ENCODE data around the gene PGF. TPM values are rescaled to one million over a fixed set of nuclear protein-coding genes. Genes with fewer than 3 reads are reported as not detected.
A peak's percentile ranks its signal among the peaks of the same experiment; 100 is the strongest.

Gene PGF
- total and polyA plus RNA-seq, 2 of the 13 experiments (the other 11 are each of a cell fraction or from before 2014, with no cell fraction given), result 10.7 to 27.5 TPM

DNA sequence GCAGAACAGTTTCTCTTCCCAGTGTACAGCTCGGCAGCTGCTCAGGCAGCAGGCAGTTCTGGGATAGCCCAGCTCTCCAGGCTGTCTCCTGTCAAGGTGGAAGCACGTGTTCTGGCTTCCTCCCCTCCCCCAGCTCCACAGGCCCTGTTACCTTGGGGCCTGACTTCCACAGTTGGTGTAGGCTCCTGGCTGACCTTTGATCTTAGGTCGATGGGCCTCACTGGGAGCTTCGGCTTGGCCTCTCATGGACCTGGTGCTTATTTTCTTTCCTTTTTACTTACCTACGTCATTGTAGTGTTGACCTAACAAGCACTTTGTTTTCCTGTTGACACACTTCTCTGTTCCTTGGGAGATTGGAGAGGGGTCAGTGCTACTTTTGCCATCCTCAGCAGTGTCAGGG is 56.7 kb downstream of the PGF start (continued):
- TF ChIP-seq MEIS1 (CRISPR knock-in tag; IDR thresholded peaks at IDR 0.05; ENCODE audit: borderline replicate concordance), result peak; percentile 27; the same call in 1 of the 2 replicates
- no peak for TF ChIP-seq ZNF260 (CRISPR knock-in tag; IDR thresholded peaks at IDR 0.05; ENCODE audit: borderline replicate concordance, low read depth)
- TF ChIP-seq ZNF205 (CRISPR knock-in tag; IDR thresholded peaks at IDR 0.05), result 0 out of 2 replicates have a peak, but pooled peaks have one; percentile 46
- no peak for TF ChIP-seq NAIF1 (CRISPR knock-in tag; IDR thresholded peaks at IDR 0.05; ENCODE audit: borderline replicate concordance)
- TF ChIP-seq, protein P1, sequence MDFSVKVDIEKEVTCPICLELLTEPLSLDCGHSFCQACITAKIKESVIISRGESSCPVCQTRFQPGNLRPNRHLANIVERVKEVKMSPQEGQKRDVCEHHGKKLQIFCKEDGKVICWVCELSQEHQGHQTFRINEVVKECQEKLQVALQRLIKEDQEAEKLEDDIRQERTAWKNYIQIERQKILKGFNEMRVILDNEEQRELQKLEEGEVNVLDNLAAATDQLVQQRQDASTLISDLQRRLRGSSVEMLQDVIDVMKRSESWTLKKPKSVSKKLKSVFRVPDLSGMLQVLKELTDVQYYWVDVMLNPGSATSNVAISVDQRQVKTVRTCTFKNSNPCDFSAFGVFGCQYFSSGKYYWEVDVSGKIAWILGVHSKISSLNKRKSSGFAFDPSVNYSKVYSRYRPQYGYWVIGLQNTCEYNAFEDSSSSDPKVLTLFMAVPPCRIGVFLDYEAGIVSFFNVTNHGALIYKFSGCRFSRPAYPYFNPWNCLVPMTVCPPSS (IDR thresholded peaks at IDR 0.05), result no peak
- TF ChIP-seq, protein P2, sequence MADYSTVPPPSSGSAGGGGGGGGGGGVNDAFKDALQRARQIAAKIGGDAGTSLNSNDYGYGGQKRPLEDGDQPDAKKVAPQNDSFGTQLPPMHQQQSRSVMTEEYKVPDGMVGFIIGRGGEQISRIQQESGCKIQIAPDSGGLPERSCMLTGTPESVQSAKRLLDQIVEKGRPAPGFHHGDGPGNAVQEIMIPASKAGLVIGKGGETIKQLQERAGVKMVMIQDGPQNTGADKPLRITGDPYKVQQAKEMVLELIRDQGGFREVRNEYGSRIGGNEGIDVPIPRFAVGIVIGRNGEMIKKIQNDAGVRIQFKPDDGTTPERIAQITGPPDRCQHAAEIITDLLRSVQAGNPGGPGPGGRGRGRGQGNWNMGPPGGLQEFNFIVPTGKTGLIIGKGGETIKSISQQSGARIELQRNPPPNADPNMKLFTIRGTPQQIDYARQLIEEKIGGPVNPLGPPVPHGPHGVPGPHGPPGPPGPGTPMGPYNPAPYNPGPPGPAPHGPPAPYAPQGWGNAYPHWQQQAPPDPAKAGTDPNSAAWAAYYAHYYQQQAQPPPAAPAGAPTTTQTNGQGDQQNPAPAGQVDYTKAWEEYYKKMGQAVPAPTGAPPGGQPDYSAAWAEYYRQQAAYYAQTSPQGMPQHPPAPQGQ (CRISPR knock-in tag; IDR thresholded peaks at IDR 0.05; ENCODE audit: borderline replicate concordance), result no peak
- peak; percentile 64 for TF ChIP-seq NCOA2 (CRISPR knock-in tag; IDR thresholded peaks at IDR 0.05)
- no peak for TF ChIP-seq ZFP62 (CRISPR knock-in tag; IDR thresholded peaks at IDR 0.05)
- TF ChIP-seq ZNF724P (CRISPR knock-in tag; IDR thresholded peaks at IDR 0.05; ENCODE audit: borderline replicate concordance), result peak; percentile 90; the same call in 1 of the 2 replicates
- TF ChIP-seq, protein P3, sequence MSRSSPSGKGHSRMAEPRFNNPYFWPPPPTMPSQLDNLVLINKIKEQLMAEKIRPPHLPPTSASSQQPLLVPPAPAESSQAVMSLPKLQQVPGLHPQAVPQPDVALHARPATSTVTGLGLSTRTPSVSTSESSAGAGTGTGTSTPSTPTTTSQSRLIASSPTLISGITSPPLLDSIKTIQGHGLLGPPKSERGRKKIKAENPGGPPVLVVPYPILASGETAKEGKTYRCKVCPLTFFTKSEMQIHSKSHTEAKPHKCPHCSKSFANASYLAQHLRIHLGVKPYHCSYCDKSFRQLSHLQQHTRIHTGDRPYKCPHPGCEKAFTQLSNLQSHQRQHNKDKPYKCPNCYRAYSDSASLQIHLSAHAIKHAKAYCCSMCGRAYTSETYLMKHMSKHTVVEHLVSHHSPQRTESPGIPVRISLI (CRISPR knock-in tag; IDR thresholded peaks at IDR 0.05; ENCODE audit: borderline replicate concordance), result peak; percentile 36; the same call in 1 of the 2 replicates
- TF ChIP-seq ZNF577 (CRISPR knock-in tag; IDR thresholded peaks at IDR 0.05; ENCODE audit: borderline replicate concordance, low read depth), result no peak
- TF ChIP-seq KLF12 (CRISPR knock-in tag; IDR thresholded peaks at IDR 0.05; ENCODE audit: borderline replicate concordance), result no peak
- peak; percentile 56 for TF ChIP-seq TEAD3 (CRISPR knock-in tag; optimal IDR thresholded peaks at IDR 0.05; ENCODE audit: borderline replicate concordance)
- TF ChIP-seq, protein P4, sequence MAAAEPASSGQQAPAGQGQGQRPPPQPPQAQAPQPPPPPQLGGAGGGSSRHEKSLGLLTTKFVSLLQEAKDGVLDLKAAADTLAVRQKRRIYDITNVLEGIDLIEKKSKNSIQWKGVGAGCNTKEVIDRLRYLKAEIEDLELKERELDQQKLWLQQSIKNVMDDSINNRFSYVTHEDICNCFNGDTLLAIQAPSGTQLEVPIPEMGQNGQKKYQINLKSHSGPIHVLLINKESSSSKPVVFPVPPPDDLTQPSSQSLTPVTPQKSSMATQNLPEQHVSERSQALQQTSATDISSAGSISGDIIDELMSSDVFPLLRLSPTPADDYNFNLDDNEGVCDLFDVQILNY (CRISPR knock-in tag; conservative IDR thresholded peaks at IDR 0.05), result no peak
- TF ChIP-seq IKZF4 (CRISPR knock-in tag; IDR thresholded peaks at IDR 0.05; ENCODE audit: borderline replicate concordance, low read depth, not compliant biosample characterization), result no peak
- 0 out of 2 replicates have a peak, but pooled peaks have one; percentile 32 for TF ChIP-seq ZNF563 (CRISPR knock-in tag; IDR thresholded peaks at IDR 0.05)
- TF ChIP-seq GFI1 (CRISPR knock-in tag; IDR thresholded peaks at IDR 0.05; ENCODE audit: borderline replicate concordance), result no peak
- TF ChIP-seq KDM6A (CRISPR knock-in tag; IDR thresholded peaks at IDR 0.05; ENCODE audit: low read depth), result peak; percentile 96
- TF ChIP-seq, protein P5, sequence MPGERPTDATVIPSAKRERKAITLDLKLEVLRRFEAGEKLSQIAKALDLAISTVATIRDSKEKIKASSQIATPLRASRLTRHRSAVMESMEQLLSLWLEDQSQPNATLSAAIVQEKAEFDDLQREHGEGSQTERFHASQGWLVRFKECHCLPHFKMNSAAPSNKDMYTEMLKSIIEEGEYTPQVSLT (CRISPR knock-in tag; IDR thresholded peaks at IDR 0.05; ENCODE audit: borderline replicate concordance, low read depth), result no peak
- TF ChIP-seq, protein P6, sequence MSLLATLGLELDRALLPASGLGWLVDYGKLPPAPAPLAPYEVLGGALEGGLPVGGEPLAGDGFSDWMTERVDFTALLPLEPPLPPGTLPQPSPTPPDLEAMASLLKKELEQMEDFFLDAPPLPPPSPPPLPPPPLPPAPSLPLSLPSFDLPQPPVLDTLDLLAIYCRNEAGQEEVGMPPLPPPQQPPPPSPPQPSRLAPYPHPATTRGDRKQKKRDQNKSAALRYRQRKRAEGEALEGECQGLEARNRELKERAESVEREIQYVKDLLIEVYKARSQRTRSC (CRISPR knock-in tag; IDR thresholded peaks at IDR 0.05; ENCODE audit: low read depth), result no peak
- peak; percentile 74 for TF ChIP-seq ZNF883 (CRISPR knock-in tag; IDR thresholded peaks at IDR 0.05; ENCODE audit: not compliant biosample characterization)
- TF ChIP-seq, protein P7, sequence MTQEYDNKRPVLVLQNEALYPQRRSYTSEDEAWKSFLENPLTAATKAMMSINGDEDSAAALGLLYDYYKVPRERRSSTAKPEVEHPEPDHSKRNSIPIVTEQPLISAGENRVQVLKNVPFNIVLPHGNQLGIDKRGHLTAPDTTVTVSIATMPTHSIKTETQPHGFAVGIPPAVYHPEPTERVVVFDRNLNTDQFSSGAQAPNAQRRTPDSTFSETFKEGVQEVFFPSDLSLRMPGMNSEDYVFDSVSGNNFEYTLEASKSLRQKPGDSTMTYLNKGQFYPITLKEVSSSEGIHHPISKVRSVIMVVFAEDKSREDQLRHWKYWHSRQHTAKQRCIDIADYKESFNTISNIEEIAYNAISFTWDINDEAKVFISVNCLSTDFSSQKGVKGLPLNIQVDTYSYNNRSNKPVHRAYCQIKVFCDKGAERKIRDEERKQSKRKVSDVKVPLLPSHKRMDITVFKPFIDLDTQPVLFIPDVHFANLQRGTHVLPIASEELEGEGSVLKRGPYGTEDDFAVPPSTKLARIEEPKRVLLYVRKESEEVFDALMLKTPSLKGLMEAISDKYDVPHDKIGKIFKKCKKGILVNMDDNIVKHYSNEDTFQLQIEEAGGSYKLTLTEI (CRISPR knock-in tag; conservative IDR thresholded peaks at IDR 0.05), result no peak
